Smooth muscle cell (in vitro differentiated cells): Measurements from ENCODE around the gene TMEM176A. TPM values are rescaled to one million over a fixed set of nuclear protein-coding genes. Genes with fewer than 3 reads are reported as not detected.

Source experiments
- DNase-seq: peaks from one replicate; lab custom pipeline; 2025; ENCODE audit not compliant: unreplicated experiment; lab: John Stamatoyannopoulos, UW
- H2AFZ ChIP-seq: fragments of 200-600 bp; sonication (generic); 2 replicates; pipeline ENCODE4 v1.6.0; 2016; ENCODE audit warnings: antibody characterized with exemption, low read depth, mild to moderate bottlenecking
- H3F3A ChIP-seq: fragments of 200-600 bp; sonication (generic); 2 replicates; pipeline ENCODE4 v1.6.0; 2017; ENCODE audit warnings: antibody characterized with exemption, low read depth
- H3K27ac ChIP-seq: fragments of 200-600 bp; sonication (generic); 2 replicates; pipeline ENCODE4 v1.5.1; 2016; ENCODE audit warnings: low read depth, mild to moderate bottlenecking
- H3K27me3 ChIP-seq: fragments of 200-600 bp; sonication (generic); 2 replicates; pipeline ENCODE4 v1.6.1; 2016; ENCODE audit warnings: low read depth, mild to moderate bottlenecking
- H3K36me3 ChIP-seq: fragments of 200-600 bp; sonication (generic); 2 replicates; pipeline ENCODE4 v1.5.1; 2016; ENCODE audit warnings: low read depth
- H3K4me1 ChIP-seq: fragments of 200-600 bp; sonication (generic); 2 replicates; pipeline ENCODE4 v1.5.1; 2016; ENCODE audit warnings: low read depth
- H3K4me2 ChIP-seq: fragments of 200-600 bp; sonication (generic); 2 replicates; pipeline ENCODE4 v1.6.0; 2016; ENCODE audit warnings: mild to moderate bottlenecking
- H3K4me3 ChIP-seq: fragments of 200-600 bp; sonication (generic); 2 replicates; pipeline ENCODE4 v1.5.1; 2016; ENCODE audit warnings: mild to moderate bottlenecking
- H3K79me2 ChIP-seq: fragments of 200-600 bp; sonication (generic); 2 replicates; pipeline ENCODE4 v1.6.0; 2016; ENCODE audit warnings: low read depth, mild to moderate bottlenecking
- H3K9ac ChIP-seq: fragments of 200-600 bp; sonication (generic); 2 replicates; pipeline ENCODE4 v1.6.0; 2016; ENCODE audit warnings: low read depth
- H3K9me3 ChIP-seq: fragments of 200-600 bp; sonication (generic); replicated peaks from 2 replicates; pipeline ENCODE4 v1.5.1; 2016; ENCODE audit warnings: low read depth
- H4K20me1 ChIP-seq: fragments of 200-600 bp; sonication (generic); 2 replicates; pipeline ENCODE4 v1.6.0; 2016; ENCODE audit warnings: low read depth
- WGBS: methylation state at CpG from one replicate; pipeline ENCODE4 v1.1.7; 2016; ENCODE audit warnings: low lambda C conversion rate; 5-methylcytosine and 5-hydroxymethylcytosine counted together
- polyA plus RNA-seq: library from polyadenylated mRNA; unstranded; fragments of >200 nt; fragmentation: Nextera tagmentation; extraction: Ambion mirVana; gene quantifications from 2 replicates; pipeline ENCODE4 v1.2.1, GENCODE V29; 2016
- total RNA-seq: library from RNA; depleted of rRNA; stranded (reverse); fragments of >200 nt; gene quantifications from 2 replicates; pipeline ENCODE4 v1.2.3, GENCODE V29; 2014
- TF ChIP-seq, protein P1 (sequence below): fragments of 200-600 bp; sonication (generic); IDR thresholded peaks from 2 replicates; pipeline ENCODE4 v1.5.1; 2017; ENCODE audit warnings: borderline replicate concordance, mild to moderate bottlenecking, antibody characterized with exemption; ENCODE audit not compliant: insufficient read depth, poor library complexity, severe bottlenecking

The TMEM176A gene
- total and polyA plus RNA-seq, 2 experiments from 2014 or later: 52.8 to 105 TPM

DNA sequence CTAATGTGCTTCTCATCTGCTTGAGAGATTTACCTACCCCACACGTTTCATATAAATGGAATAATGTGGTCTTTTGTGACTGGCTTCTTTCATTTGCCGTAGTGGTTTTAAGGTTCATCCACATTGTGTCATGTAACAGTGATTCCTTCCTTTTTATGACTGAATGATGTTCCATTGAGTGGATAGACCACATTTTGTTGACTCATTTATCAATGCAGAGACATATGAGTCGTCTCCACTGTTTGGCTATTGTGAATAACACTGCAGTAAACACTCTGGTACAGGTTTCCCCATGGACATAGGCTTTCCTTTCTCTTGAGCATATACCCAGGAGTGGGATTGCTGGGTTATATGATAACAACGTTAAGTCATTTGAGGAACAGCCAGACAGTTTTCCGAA, 49.7 kb downstream of the TMEM176A start:
- Histone ChIP-seq H3K79me2 (no peaks in the 10 kb centered on the region), H2AFZ (no peak overlapping the region)

DNA sequence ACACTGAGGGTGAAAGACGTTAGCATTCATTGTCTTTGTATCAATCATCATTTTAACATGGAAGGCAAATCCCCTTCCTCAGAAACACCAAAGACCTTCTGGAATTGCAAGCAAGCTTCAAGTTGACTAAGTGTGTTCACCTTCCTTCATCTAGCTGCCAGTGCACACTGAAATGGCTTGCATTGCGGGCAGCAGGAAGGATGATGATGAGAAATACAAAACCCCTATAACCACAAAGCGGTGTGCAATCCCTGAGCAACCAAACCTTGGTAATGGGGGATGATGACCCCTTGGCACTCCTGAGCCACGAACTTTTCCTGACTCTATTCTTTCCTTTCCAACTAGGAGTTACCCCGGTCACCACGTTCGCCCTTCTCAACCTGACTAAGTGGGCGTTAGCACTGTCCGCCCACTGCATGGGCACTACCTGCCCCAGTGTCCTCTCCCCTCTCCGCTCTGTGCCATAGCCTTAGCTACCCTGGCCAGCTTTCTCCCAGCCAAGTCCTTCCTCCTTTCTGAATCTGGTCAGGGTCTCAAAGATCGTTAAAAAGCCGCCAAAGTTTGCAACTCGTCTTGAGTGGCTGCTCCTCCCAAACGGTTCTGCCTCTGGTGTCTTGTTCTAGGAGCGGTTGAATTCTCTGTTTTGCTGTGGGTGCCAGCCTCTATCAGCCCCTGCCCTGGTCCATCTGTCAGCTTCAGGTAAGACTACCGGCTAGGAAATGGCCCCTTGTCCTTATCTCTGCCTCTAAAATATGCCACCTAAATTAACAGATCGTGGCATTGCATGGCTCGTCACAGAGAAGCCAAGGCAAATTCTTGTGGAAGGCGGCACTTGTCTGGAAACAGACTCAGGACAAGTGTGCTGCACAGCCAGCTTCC, 51.2 kb downstream of the TMEM176A start:
- no peak overlapping the region for H3K9ac ChIP-seq
- H3K27ac ChIP-seq: no peak overlapping the region
- no peaks in the 10 kb centered on the region for H3K4me1 ChIP-seq
- no peak overlapping the region for H3K4me3 ChIP-seq
- H3K79me2 ChIP-seq: no peaks in the 10 kb centered on the region
- H4K20me1 ChIP-seq: no peaks in the 10 kb centered on the region
- no peaks in the 10 kb centered on the region for H3F3A ChIP-seq
- 85% methylated on average over 19 of the region's 19 CpGs for WGBS
- no peak for DNase-seq
- TF ChIP-seq, protein P1, sequence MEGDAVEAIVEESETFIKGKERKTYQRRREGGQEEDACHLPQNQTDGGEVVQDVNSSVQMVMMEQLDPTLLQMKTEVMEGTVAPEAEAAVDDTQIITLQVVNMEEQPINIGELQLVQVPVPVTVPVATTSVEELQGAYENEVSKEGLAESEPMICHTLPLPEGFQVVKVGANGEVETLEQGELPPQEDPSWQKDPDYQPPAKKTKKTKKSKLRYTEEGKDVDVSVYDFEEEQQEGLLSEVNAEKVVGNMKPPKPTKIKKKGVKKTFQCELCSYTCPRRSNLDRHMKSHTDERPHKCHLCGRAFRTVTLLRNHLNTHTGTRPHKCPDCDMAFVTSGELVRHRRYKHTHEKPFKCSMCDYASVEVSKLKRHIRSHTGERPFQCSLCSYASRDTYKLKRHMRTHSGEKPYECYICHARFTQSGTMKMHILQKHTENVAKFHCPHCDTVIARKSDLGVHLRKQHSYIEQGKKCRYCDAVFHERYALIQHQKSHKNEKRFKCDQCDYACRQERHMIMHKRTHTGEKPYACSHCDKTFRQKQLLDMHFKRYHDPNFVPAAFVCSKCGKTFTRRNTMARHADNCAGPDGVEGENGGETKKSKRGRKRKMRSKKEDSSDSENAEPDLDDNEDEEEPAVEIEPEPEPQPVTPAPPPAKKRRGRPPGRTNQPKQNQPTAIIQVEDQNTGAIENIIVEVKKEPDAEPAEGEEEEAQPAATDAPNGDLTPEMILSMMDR: no peak
- H2AFZ ChIP-seq: no peak overlapping the region
- no peak overlapping the region for H3K4me2 ChIP-seq
- H3K27me3 ChIP-seq: peaks cover 5% of the 10 kb centered on the region
- no peaks in the 10 kb centered on the region for H3K9me3 ChIP-seq
- H3K36me3 ChIP-seq: no peaks in the 10 kb centered on the region

More for the DNA sequence above, 49.7 kb downstream of the TMEM176A start:
- no peaks in the 10 kb centered on the region for H3K9me3 ChIP-seq
- no peak overlapping the region for H3K9ac ChIP-seq
- peaks cover 5% of the 10 kb centered on the region for H3K27me3 ChIP-seq
- H3F3A ChIP-seq: no peaks in the 10 kb centered on the region
- H3K27ac ChIP-seq: no peak overlapping the region
- no peaks in the 10 kb centered on the region for H3K36me3 ChIP-seq
- H3K4me1 ChIP-seq: peaks cover 5% of the 10 kb centered on the region
- TF ChIP-seq, protein P1: no peak
- H3K4me3 ChIP-seq: no peak overlapping the region
- H4K20me1 ChIP-seq: no peaks in the 10 kb centered on the region
- 90% methylated on average over 5 of the region's 5 CpGs for WGBS
- DNase-seq: no peak
- H3K4me2 ChIP-seq: no peak overlapping the region

- no peak within 1 kb of the TSS for H3K4me3 ChIP-seq
- DNase-seq: no peak
- TF ChIP-seq, protein P1: no peak
- H4K20me1 ChIP-seq: no peaks in the 10 kb centered on the region
- H3K4me2 ChIP-seq: no peak within 1 kb of the TSS
- H2AFZ ChIP-seq: no peak within 1 kb of the TSS
- no peak within 1 kb of the TSS for H3K9ac ChIP-seq
- H3K36me3 ChIP-seq: no peaks in the 10 kb centered on the region
- no peaks in the 10 kb centered on the region for H3K4me1 ChIP-seq
- H3K27me3 ChIP-seq: peaks cover 5% of the 10 kb centered on the region
- H3K79me2 ChIP-seq: no peaks in the 10 kb centered on the region
- no peaks in the 10 kb centered on the region for H3F3A ChIP-seq
- H3K27ac ChIP-seq: no peak within 1 kb of the TSS
- WGBS: 71% methylated on average over 8 of the region's 8 CpGs
- H3K9me3 ChIP-seq: no peaks in the 10 kb centered on the region
Measured at GRCh38 chr7:150852371-150852905, 51.9 kb downstream of the TMEM176A start, which contains the start of gene AOC1. Gene AOC1 (plus strand): TSS chr7:150852517. CDS start chr7:150856471, 3,954 bp downstream.
